ENCODE results near the gene GAS2L1. TPM values are rescaled to one million over a fixed set of nuclear protein-coding genes. Genes with fewer than 3 reads are reported as not detected.
A peak's percentile ranks its signal among the peaks of the same experiment; 100 is the strongest.

Gene GAS2L1
- polyA plus RNA-seq, 6 donors from 2014 or later, result 0.39 to 1.2 (median 1.0) TPM; not detected in 1

DNA sequence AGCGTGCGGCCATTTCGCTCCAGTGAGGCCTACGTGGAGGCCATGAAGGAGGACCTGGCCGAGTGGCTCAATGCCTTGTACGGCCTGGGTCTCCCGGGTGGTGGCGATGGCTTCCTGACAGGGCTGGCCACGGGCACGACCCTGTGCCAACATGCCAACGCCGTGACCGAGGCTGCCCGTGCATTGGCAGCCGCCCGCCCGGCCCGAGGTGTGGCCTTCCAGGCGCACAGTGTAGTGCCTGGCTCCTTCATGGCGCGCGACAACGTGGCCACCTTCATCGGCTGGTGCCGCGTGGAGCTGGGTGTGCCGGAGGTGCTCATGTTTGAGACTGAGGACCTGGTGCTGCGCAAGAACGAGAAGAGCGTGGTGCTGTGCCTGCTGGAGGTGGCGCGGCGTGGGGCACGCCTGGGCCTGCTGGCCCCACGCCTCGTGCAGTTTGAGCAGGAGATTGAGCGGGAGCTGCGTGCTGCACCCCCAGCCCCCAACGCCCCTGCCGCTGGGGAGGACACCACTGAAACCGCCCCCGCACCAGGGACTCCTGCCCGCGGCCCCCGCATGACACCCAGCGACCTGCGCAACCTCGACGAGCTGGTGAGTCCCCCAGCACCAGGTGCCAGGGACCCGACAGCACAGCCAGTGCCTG is 1.8 kb downstream of the GAS2L1 start:
- Mint-ChIP-seq H3K27ac (no peak overlapping the region), H3K9me3 (peaks cover 0 to 2% (median 0%) of the 10 kb centered on the region in 7 donors), H3K4me3 (peak overlapping the region in 3 of 8 donors; percentile 20 to 40 (median 33)), H3K36me3 (no peaks in the 10 kb centered on the region), H3K4me1 (peaks cover 22 to 36% (median 27%) of the 10 kb centered on the region in 3 donors), H3K27me3 (peaks cover 20 to 73% (median 48%) of the 10 kb centered on the region in 3 donors)
- DNase-seq (no peak), ATAC-seq (ENCODE audit: low read depth in 2 of 2) (no peak)

GRCh38 chr22:29308791-29309262 is 2.4 kb downstream of the GAS2L1 start:
- Mint-ChIP-seq H3K27me3 (peaks cover 22 to 79% (median 53%) of the 10 kb centered on the region in 3 donors), H3K4me1 (peaks cover 23 to 36% (median 27%) of the 10 kb centered on the region in 3 donors), H3K27ac (no peak overlapping the region), H3K36me3 (peaks cover 0 to 2% of the 10 kb centered on the region in 2 donors), H3K9me3 (peaks cover 0 to 2% (median 0%) of the 10 kb centered on the region in 7 donors), H3K4me3 (peak overlapping the region in 3 of 8 donors; percentile 20 to 40 (median 33))
- DNase-seq (no peak), ATAC-seq (ENCODE audit: low read depth in 2 of 2) (no peak)

DNA sequence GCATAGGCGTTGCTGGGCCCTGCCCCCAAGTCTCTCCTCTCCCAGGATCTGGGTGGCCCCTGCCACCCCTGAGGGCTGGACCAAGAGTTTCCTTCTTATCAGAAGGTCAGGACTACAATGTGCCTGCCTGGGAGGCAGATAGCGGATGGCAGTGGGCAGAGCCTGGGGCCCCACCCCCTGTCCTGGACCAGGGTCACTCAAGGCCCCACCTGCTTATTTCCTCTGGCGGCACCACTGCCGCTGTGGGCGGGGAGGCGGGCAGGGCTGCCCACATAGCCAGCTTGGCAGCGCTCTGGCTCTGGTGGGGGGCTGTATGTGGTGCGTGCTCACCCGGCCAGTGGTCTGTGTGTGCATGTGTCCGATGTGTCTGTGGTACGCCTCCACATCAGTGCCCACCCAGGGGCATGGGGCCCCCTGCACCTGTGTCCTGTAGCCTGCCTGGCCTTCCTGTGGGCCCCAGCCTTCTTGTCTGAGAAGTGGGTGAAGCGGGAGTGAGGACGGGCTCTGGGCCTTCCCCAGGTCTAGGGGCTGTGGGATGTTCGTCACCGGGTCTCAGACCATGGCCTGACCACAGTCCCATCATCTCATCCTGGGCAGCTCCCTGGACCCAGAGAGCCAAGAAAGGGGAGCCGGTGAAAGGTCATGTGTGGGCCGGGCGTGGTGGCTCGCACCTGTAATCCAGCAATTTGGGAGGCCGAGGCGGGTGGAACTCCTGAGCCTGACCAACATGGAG is 3.0 kb downstream of the GAS2L1 start:
- peaks cover 29 to 80% (median 58%) of the 10 kb centered on the region in 3 donors for H3K27me3 Mint-ChIP-seq
- DNase-seq (no peak), ATAC-seq (ENCODE audit: low read depth in 2 of 2) (no peak)
- H3K4me3 Mint-ChIP-seq, result no peak overlapping the region
- peaks cover 0 to 2% (median 0%) of the 10 kb centered on the region in 7 donors for H3K9me3 Mint-ChIP-seq
- no peak overlapping the region for H3K27ac Mint-ChIP-seq
- H3K36me3 Mint-ChIP-seq, result peaks cover 0 to 8% of the 10 kb centered on the region in 2 donors
- peaks cover 27 to 36% (median 29%) of the 10 kb centered on the region in 3 donors for H3K4me1 Mint-ChIP-seq

DNA sequence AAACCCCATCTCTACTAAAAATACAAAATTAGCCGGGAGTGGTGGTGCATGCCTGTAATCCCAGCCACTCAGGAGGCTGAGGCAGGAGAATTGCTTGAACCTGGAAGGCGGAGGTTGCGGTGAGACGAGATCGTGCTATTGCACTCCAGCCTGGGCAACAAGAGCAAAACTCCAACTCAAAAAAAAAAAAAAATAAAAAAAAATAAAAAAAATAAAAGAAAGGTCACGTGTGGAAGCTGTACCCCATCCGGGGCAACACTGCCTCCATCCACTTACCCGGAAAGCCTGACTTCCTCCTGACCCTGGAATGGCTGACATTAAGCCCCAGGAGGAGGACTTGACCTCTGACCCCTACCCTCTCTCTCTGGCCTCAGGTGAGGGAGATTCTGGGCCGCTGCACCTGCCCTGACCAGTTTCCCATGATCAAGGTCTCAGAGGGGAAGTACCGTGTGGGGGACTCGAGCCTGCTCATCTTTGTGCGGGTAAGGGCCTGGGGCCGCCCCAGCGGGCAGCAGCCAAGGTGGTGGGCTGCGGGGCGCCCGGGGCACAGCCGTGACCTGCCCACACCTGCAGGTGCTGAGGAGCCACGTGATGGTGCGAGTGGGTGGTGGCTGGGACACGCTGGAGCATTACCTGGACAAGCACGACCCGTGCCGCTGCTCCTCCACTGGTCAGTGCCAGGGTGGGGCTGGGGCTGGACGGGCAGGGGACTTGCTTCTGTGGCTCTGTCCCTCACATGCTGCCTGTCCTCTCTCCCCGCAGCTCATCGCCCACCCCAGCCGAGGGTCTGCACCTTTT is 3.8 kb downstream of the GAS2L1 start:
- Mint-ChIP-seq H3K27ac (peak overlapping the region in 1 of 6 donors; percentile 18), H3K27me3 (peaks cover 29 to 77% (median 54%) of the 10 kb centered on the region in 3 donors), H3K4me3 (no peak overlapping the region), H3K4me1 (peaks cover 26 to 36% (median 32%) of the 10 kb centered on the region in 3 donors), H3K9me3 (peaks cover 0 to 2% (median 0%) of the 10 kb centered on the region in 7 donors), H3K36me3 (peaks cover 0 to 10% of the 10 kb centered on the region in 2 donors)
- DNase-seq (no peak), ATAC-seq (ENCODE audit: low read depth in 2 of 2) (no peak)

DNA sequence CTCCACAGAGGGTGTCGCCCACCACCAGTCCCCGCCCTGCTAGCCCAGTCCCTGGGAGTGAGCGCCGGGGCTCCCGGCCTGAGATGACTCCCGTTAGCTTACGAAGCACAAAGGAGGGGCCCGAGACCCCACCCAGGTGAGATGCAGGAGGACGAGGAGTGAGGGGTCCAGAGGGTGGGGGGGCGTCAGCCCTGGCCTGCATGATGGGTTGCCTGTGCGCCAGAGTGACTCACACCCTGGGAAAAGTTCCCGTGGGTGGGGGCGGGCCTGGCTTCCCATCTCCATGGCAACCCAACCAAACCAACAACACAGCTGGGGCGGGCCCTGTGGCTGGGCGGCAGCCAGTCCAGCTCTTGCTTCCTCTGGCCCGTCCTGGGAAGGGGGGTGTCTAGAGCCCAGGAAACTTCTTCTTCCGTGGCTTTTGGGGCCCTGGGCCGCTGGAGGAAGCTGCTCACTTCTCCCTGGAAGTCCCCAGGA is 4.5 kb downstream of the GAS2L1 start:
- Mint-ChIP-seq H3K4me3 (peak overlapping the region in 1 of 8 donors; percentile 81), H3K4me1 (peaks cover 23 to 30% (median 27%) of the 10 kb centered on the region in 3 donors), H3K27ac (peak overlapping the region in 1 of 6 donors; percentile 18), H3K27me3 (peaks cover 29 to 70% (median 48%) of the 10 kb centered on the region in 3 donors), H3K9me3 (peaks cover 0 to 2% (median 0%) of the 10 kb centered on the region in 7 donors), H3K36me3 (peaks cover 0 to 10% of the 10 kb centered on the region in 2 donors)
- ATAC-seq (ENCODE audit: low read depth in 2 of 2) (peak; percentile 46 to 50), DNase-seq (peak; percentile 30)

DNA sequence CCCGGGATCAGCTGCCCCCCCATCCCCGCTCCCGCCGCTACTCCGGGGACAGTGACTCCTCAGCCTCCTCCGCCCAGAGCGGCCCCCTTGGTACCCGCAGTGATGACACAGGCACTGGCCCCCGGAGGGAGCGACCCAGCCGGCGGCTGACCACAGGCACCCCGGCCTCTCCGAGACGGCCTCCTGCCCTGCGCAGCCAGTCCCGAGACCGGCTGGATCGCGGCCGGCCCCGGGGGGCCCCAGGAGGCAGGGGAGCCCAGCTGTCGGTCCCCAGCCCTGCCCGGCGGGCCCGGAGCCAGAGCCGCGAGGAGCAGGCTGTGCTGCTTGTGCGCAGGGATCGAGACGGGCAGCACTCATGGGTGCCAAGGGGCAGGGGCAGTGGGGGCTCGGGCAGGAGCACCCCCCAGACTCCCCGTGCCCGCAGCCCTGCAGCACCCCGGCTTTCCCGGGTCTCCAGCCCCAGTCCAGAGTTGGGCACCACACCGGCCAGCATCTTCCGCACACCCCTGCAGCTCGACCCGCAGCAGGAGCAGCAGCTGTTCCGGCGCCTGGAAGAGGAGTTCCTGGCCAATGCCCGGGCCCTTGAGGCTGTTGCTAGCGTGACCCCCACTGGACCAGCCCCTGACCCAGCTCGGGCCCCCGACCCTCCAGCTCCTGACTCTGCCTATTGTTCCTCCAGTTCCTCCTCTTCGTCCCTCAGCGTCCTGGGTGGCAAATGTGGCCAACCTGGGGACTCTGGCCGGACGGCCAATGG is 5.2 kb downstream of the GAS2L1 start:
- Mint-ChIP-seq H3K27me3 (peaks cover 24 to 69% (median 46%) of the 10 kb centered on the region in 3 donors), H3K36me3 (peaks cover 0 to 10% of the 10 kb centered on the region in 2 donors), H3K9me3 (peaks cover 0 to 2% (median 0%) of the 10 kb centered on the region in 7 donors), H3K4me3 (peak overlapping the region in 2 of 8 donors; percentile 6 to 81), H3K4me1 (peaks cover 21 to 25% (median 22%) of the 10 kb centered on the region in 3 donors), H3K27ac (peak overlapping the region in 1 of 6 donors; percentile 89)
- no peak for DNase-seq
- no peak for ATAC-seq (ENCODE audit: low read depth in 2 of 2)

DNA sequence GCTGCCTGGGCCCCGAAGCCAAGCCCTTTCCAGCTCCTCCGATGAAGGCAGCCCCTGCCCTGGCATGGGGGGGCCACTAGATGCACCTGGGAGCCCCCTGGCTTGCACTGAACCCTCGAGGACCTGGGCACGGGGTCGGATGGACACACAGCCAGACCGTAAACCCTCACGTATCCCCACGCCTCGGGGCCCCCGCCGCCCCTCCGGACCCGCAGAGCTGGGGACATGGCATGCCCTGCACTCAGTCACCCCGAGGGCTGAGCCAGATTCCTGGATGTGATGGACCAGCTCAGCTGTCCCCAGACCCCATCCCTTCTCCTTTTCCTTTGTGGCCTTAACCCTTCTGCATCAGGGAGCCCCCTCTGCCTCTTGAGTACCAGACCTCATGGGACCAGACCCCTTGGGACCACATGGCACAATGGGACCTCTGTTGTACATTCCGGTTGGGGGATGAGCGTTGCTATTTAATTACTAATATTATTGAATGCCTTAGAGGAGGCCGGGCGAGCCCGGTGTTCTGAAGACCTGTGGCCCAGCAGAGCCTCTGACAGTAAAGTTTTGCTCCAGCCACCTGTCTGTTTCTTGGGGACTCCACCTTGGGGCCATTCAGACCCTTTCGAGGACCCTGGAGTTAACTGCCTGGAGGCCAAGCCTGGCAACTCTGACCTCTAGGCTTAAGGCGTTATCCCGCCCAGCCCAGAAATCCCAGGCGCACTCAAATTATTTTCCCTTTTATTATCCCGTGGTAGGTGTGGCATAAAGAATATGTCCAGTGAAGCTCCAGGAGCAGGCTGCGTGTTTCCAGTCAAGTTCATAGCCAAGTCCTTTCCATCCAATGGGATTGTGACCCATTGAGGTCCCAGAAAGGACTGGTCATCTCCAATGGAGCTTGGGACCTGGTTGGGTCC is 6.0 kb downstream of the GAS2L1 start:
- ATAC-seq (ENCODE audit: low read depth in 2 of 2), result no peak
- DNase-seq, result no peak

DNA sequence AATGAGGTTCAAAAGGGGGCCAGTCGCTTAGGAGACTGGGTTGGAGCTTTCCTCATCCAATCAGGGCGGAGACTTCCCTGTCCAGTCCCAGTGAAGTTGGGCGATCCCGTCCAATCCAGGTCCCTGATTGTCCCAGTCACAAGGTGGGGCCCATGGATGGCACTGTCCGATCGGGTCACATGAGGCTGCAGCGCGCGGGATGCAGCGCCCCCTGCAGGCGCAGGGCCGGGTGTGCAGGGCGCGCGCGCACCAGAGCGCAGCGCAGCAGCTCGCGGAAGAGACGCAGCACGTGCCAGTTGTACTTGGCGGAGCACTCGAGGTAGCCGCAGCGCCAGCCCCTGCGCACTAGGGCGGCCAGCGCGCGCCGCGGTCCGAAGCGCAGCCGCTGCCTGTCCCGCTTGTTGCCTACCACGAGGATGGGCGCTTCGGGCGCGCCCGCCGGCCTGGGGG is 6.7 kb downstream of the GAS2L1 start:
- peak overlapping the region in 1 of 6 donors; percentile 30 for H3K27ac Mint-ChIP-seq
- peaks cover 0 to 16% of the 10 kb centered on the region in 2 donors for H3K36me3 Mint-ChIP-seq
- no peak for DNase-seq

More for the DNA sequence above, 6.0 kb downstream of the GAS2L1 start:
- H3K27ac Mint-ChIP-seq, result peak overlapping the region in 4 of 6 donors; percentile 30 to 89 (median 70)
- H3K4me3 Mint-ChIP-seq, result peak overlapping the region in 3 of 8 donors; percentile 6 to 65 (median 12)
- H3K4me1 Mint-ChIP-seq, result peaks cover 18 to 24% (median 21%) of the 10 kb centered on the region in 3 donors
- H3K9me3 Mint-ChIP-seq, result peaks cover 0 to 2% (median 0%) of the 10 kb centered on the region in 7 donors
- peaks cover 0 to 16% of the 10 kb centered on the region in 2 donors for H3K36me3 Mint-ChIP-seq
- H3K27me3 Mint-ChIP-seq, result peaks cover 21 to 68% (median 44%) of the 10 kb centered on the region in 3 donors

DNA sequence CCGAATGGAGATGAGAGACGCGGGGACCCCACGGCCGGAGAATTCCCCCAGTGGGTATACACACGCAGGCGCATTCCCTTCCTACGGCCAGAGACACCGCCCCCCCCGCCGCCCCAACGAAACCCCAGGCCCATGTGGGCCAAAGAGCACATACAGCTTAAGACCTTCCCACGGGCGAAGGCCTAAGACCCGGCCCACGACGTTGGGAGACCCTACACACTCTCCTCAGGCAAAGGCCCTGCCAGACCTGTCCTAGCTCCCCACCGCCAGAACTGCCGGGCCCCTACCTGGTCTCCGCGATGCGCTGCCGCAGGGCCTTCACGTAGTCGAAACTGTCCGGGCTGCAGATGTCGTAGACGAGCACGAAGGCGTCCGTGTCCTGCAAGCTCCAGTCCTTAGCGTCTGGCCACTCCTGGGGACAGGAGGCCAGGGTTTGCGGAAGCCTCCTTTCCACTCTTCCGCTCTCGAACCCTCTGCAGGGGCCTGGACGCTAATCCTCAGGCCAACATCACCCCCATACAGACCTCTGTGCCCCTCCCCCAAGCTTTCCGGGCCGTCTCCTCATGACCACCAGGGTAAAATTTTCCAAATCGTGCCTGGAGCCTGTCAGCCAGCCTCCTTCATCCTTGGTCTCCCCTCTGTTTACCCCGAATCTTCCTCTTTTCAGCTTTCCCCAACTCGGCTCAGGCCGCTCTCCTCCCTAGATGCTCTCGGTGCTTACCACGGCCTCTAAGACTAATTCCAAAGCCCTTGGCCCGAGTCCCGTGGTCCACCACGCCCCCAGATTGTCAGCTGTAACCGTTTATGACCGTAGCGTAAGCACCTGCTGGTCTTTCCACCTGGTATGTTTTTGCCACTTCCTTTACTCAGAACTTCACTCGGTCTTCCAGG is 7.4 kb downstream of the GAS2L1 start:
- Mint-ChIP-seq H3K4me1 (peaks cover 17 to 22% (median 21%) of the 10 kb centered on the region in 3 donors), H3K4me3 (peak overlapping the region; percentile 34 to 88 (median 75)), H3K9me3 (peaks cover 0 to 2% (median 0%) of the 10 kb centered on the region in 7 donors), H3K36me3 (peaks cover 0 to 16% of the 10 kb centered on the region in 2 donors), H3K27me3 (peaks cover 20 to 59% (median 41%) of the 10 kb centered on the region in 3 donors), H3K27ac (peak overlapping the region in 4 of 6 donors; percentile 59 to 89 (median 78))
- DNase-seq (no peak), ATAC-seq (ENCODE audit: low read depth in 2 of 2) (no peak)

More for the DNA sequence above, 6.7 kb downstream of the GAS2L1 start:
- Mint-ChIP-seq H3K4me1 (peaks cover 17 to 22% (median 21%) of the 10 kb centered on the region in 3 donors), H3K4me3 (peak overlapping the region in 2 of 8 donors; percentile 65 to 70), H3K9me3 (peaks cover 0 to 2% (median 0%) of the 10 kb centered on the region in 7 donors), H3K27me3 (peaks cover 20 to 63% (median 41%) of the 10 kb centered on the region in 3 donors)
- peak; percentile 37 to 40 for ATAC-seq (ENCODE audit: low read depth in 2 of 2)

GRCh38 chr22:29314537-29315285 is 8.3 kb downstream of the GAS2L1 start:
- Mint-ChIP-seq H3K27ac (peak overlapping the region in 3 of 6 donors; percentile 36 to 89 (median 71)), H3K36me3 (peaks cover 0 to 16% of the 10 kb centered on the region in 2 donors), H3K4me3 (peak overlapping the region; percentile 34 to 88 (median 75)), H3K9me3 (peaks cover 0 to 2% (median 0%) of the 10 kb centered on the region in 7 donors), H3K4me1 (peaks cover 17 to 22% (median 21%) of the 10 kb centered on the region in 3 donors), H3K27me3 (peaks cover 20 to 51% (median 41%) of the 10 kb centered on the region in 3 donors)
- ATAC-seq (ENCODE audit: low read depth in 2 of 2), result no peak
- no peak for DNase-seq
